ENCODE results near the gene ADCY3.

DNA sequence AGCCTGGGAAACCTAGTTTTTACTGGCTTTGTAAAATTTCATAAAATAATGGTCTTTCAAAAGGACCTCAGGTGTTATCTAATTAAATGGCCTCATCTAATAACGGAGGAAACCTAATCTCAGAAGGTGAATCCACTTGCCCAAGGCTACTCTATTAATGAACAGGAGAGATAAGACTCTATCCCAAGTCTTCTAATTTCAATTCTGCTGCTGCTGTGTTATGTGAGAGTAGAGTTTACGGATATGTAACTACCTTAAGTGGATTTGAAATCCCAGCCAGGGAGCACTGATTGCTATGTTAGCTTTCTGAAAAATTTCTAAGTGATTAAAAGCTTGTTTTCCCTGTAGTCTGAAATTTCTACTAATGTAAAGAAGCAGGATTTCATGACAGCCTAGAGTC lies 17.2 kb upstream of the ADCY3 start:
- TF ChIP-seq, protein P1, sequence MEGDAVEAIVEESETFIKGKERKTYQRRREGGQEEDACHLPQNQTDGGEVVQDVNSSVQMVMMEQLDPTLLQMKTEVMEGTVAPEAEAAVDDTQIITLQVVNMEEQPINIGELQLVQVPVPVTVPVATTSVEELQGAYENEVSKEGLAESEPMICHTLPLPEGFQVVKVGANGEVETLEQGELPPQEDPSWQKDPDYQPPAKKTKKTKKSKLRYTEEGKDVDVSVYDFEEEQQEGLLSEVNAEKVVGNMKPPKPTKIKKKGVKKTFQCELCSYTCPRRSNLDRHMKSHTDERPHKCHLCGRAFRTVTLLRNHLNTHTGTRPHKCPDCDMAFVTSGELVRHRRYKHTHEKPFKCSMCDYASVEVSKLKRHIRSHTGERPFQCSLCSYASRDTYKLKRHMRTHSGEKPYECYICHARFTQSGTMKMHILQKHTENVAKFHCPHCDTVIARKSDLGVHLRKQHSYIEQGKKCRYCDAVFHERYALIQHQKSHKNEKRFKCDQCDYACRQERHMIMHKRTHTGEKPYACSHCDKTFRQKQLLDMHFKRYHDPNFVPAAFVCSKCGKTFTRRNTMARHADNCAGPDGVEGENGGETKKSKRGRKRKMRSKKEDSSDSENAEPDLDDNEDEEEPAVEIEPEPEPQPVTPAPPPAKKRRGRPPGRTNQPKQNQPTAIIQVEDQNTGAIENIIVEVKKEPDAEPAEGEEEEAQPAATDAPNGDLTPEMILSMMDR (IDR thresholded peaks at IDR 0.05): no peak
- no peak for TF ChIP-seq POLR2A (IDR thresholded peaks at IDR 0.05)
- no peak for TF ChIP-seq POLR2AphosphoS5 (IDR thresholded peaks at IDR 0.05)
- no peak for TF ChIP-seq EP300 (IDR thresholded peaks at IDR 0.05)
